Tibial artery (tissue), 4 donors: ENCODE measurements around the gene NTRK2.
A peak's percentile ranks its signal among the peaks of the same experiment; 100 is the strongest.

Experiments
- DNase-seq, 2 donors: peaks; one replicate each; pipeline ENCODE4 v3.0.0-alpha.2; 2019
- H3K27ac ChIP-seq, 2 donors: fragments of 200-600 bp; sonication (generic) in 1 of 2; 1 replicate in 1 of 2; 2 replicates in 1 of 2; pipeline ENCODE4 v1.5.1; 2018 to 2019; ENCODE audit warnings: mild to moderate bottlenecking in 1 of 2
- H3K27me3 ChIP-seq, 2 donors: fragments of 200-600 bp; sonication (generic) in 1 of 2; one replicate each; pipeline versions ENCODE4 v1.5.1 to v1.6.0; 2016 to 2019
- H3K36me3 ChIP-seq, 3 donors: fragments of 200-600 bp; sonication (generic) in 2 of 3; one replicate each; pipeline ENCODE4 v1.5.1; 2016 to 2019; ENCODE audit warnings: mild to moderate bottlenecking in 2 of 3
- H3K4me1 ChIP-seq, 4 donors: fragments of 200-600 bp; sonication (generic) in 2 of 4; 1 replicate in 3 of 4; 2 replicates in 1 of 4; pipeline ENCODE4 v1.5.1; 2016 to 2019
- H3K4me3 ChIP-seq, 2 donors: fragments of 200-600 bp; sonication (generic) in 1 of 2; 1 replicate in 1 of 2; 2 replicates in 1 of 2; pipeline ENCODE4 v1.5.1; 2018 to 2019; ENCODE audit warnings: mild to moderate bottlenecking in 2 of 2
- H3K9me3 ChIP-seq, 3 donors: fragments of 200-600 bp; sonication (generic) in 1 of 3; one replicate each; pipeline ENCODE4 v1.5.1; 2016 to 2019
- CTCF ChIP-seq, 2 experiments: fragments of 200-600 bp in 1 of 2; fragments of 450-650 bp in 1 of 2; IDR thresholded peaks; one replicate each; pipeline ENCODE4 v1.5.1; 2017 to 2019; ENCODE audit warnings: antibody characterized with exemption in 2 of 2, mild to moderate bottlenecking in 1 of 2, moderate library complexity in 1 of 2
- intact Hi-C: fragments of 100-400 bp; cut with DNase I; formaldehyde crosslinking; loops from one replicate; pipeline ENCODE4 v1.15.0; 2023; ENCODE audit warnings: low total_unique reads

Gene NTRK2

GRCh38 chr9:84669288-84670137, at the start of gene NTRK2:
TSS of gene NTRK2 (plus strand) at chr9:84669729. CDS start at chr9:84670749, 1,020 bp downstream.
- peak; percentile 36 to 51 for TF ChIP-seq CTCF (IDR thresholded peaks at IDR 0.05)
- Histone ChIP-seq H3K27ac (peak within 1 kb of the TSS; percentile 91 to 92), H3K27me3 (no peaks in the 10 kb centered on the region), H3K4me3 (peak within 1 kb of the TSS; percentile 64 to 91), H3K36me3 (no peaks in the 10 kb centered on the region), H3K9me3 (no peaks in the 10 kb centered on the region), H3K4me1 (peaks cover 0 to 20% (median 10%) of the 10 kb centered on the region in 4 donors)
- intact Hi-C loops = loop anchor here (5.0 to 10.0 kb wide), 2 partner anchors 115 to 283 kb away; no protein-coding TSS in a partner anchor
- peak; percentile 35 to 73 for DNase-seq

DNA sequence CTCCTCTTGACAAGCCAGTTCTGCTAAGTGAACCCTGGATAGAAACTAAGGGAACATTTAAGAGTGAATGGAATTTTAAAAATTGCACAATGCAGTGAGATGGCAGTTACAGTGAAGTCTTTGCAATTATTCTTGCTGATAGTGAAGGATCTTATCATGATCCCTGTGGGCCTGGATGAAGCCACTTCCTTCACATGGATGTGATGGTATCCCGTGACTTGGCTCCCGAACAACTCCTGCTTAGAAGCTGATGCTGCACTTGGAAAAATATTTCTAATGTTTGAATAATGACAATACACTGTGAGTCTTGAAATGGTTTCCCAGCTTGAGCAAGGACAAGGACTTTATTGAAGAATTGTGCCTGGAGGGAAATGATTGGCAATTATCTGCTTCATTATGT, 49.2 kb upstream of the NTRK2 start:
- H3K4me1 ChIP-seq = no peaks in the 10 kb centered on the region
- intact Hi-C loops = no loop called here
- DNase-seq = peak in 1 of 2 donors; percentile 62
- no peak for TF ChIP-seq CTCF (IDR thresholded peaks at IDR 0.05)
- no peaks in the 10 kb centered on the region for H3K27me3 ChIP-seq
- no peak overlapping the region for H3K27ac ChIP-seq
- no peaks in the 10 kb centered on the region for H3K9me3 ChIP-seq
- H3K4me3 ChIP-seq = no peak overlapping the region
- no peaks in the 10 kb centered on the region for H3K36me3 ChIP-seq

GRCh38 chr9:84621811-84622210, 47.7 kb upstream of the NTRK2 start:
- Histone ChIP-seq H3K4me1 (no peaks in the 10 kb centered on the region), H3K27me3 (no peaks in the 10 kb centered on the region), H3K36me3 (no peaks in the 10 kb centered on the region), H3K9me3 (no peaks in the 10 kb centered on the region), H3K27ac (no peak overlapping the region), H3K4me3 (no peak overlapping the region)
- DNase-seq = no peak
- no peak for TF ChIP-seq CTCF (IDR thresholded peaks at IDR 0.05)
- intact Hi-C loops = no loop called here

DNA sequence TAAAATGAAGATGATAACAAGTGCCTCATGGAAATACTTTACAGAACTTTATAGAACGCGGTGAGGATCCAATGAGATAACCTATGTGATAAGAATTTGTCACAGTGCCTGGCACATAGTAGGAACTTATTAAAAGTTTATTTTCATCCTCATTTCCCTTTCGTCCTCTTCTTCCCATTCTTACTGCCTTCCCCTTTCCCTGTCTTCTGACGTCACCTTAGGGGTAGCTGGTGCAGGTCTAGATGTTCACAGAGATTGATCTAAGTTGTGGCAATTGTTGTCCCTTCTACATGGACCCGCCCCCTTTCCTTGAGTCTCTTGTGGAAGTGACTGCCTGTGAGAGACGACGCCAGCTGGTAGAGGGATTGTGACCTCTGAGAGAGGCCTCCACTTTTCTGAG, 46.5 kb upstream of the NTRK2 start:
- no peak for TF ChIP-seq CTCF (IDR thresholded peaks at IDR 0.05)
- no peaks in the 10 kb centered on the region for H3K9me3 ChIP-seq
- no peaks in the 10 kb centered on the region for H3K36me3 ChIP-seq
- intact Hi-C loops = no loop called here
- no peak overlapping the region for H3K4me3 ChIP-seq
- DNase-seq = no peak
- no peak overlapping the region for H3K27ac ChIP-seq
- H3K27me3 ChIP-seq = no peaks in the 10 kb centered on the region
- no peaks in the 10 kb centered on the region for H3K4me1 ChIP-seq

GRCh38 chr9:84636436-84636835, 33.1 kb upstream of the NTRK2 start:
- no peak overlapping the region for H3K4me3 ChIP-seq
- DNase-seq = no peak
- TF ChIP-seq CTCF (IDR thresholded peaks at IDR 0.05) = no peak
- no peaks in the 10 kb centered on the region for H3K27me3 ChIP-seq
- H3K27ac ChIP-seq = no peak overlapping the region
- intact Hi-C loops = no loop called here
- no peaks in the 10 kb centered on the region for H3K4me1 ChIP-seq
- H3K9me3 ChIP-seq = peaks cover 0 to 8% (median 0%) of the 10 kb centered on the region in 3 donors
- H3K36me3 ChIP-seq = no peaks in the 10 kb centered on the region
